WTC11 (cell line): Measurements from ENCODE around the gene AGAP1. TPM values are rescaled to one million over a fixed set of nuclear protein-coding genes. Genes with fewer than 3 reads are reported as not detected.

Source experiments
- ATAC-seq: fragments of 200-7000 bp; cut with Tn5 transposase; 2 replicates; pipeline ENCODE4 v1.10.0; 2021; ENCODE audit warnings: mild to moderate bottlenecking, moderate library complexity
- CTCF ChIA-PET: fragments of 300-600 bp; sonication (Branson Sonifier 250); formaldehyde crosslinking; loops from one replicate; lab custom pipeline; 2021; ENCODE audit warnings: antibody characterized with exemption; lab: Charles Lee
- POLR2A ChIA-PET: fragments of 350-600 bp; sonication (Branson Sonifier 250); formaldehyde crosslinking; loops from one replicate; lab custom pipeline; 2021; ENCODE audit warnings: antibody characterized with exemption; lab: Charles Lee
- DNase-seq: peaks from one replicate; pipeline ENCODE4 v3.0.0; 2021; ENCODE audit warnings: low spot score
- H3K27ac Mint-ChIP-seq: 2 replicates; pipeline ENCODE4 v1.8.0; 2021; ENCODE audit warnings: mixed read lengths
- H3K27me3 Mint-ChIP-seq: 2 replicates; pipeline ENCODE4 v1.8.0; 2021; ENCODE audit warnings: low read depth, mild to moderate bottlenecking, moderate library complexity, mixed read lengths
- H3K36me3 Mint-ChIP-seq: 2 replicates; pipeline ENCODE4 v1.8.0; 2021; ENCODE audit warnings: mixed read lengths
- H3K4me1 Mint-ChIP-seq: 2 replicates; pipeline ENCODE4 v1.8.0; 2022; ENCODE audit warnings: mixed read lengths
- H3K4me3 Mint-ChIP-seq: 2 replicates; pipeline ENCODE4 v1.8.0; 2021; ENCODE audit warnings: mild to moderate bottlenecking, moderate library complexity, mixed read lengths
- H3K9me3 Mint-ChIP-seq: 2 replicates; pipeline ENCODE4 v1.8.0; 2021; ENCODE audit warnings: mixed read lengths
- ATF1 ChIP-seq: sonication (generic); formaldehyde crosslinking; IDR thresholded peaks from 2 replicates; pipeline ENCODE4 v1.8.1; 2023; ENCODE audit warnings: mild to moderate bottlenecking, moderate library complexity, missing genetic modification reagents
- FOXJ3 ChIP-seq: sonication (generic); formaldehyde crosslinking; IDR thresholded peaks from 2 replicates; pipeline ENCODE4 v1.9.0; 2021; ENCODE audit warnings: missing genetic modification reagents, mild to moderate bottlenecking, borderline replicate concordance
- KAT7 ChIP-seq: sonication (generic); formaldehyde crosslinking; IDR thresholded peaks from 2 replicates; pipeline ENCODE4 v1.8.1; 2023; ENCODE audit warnings: missing genetic modification reagents, mild to moderate bottlenecking, borderline replicate concordance
- NR1H2 ChIP-seq: sonication (generic); formaldehyde crosslinking; IDR thresholded peaks from 2 replicates; pipeline ENCODE4 v1.9.0; 2021; ENCODE audit warnings: mild to moderate bottlenecking, moderate library complexity, missing genetic modification reagents
- TCF7 ChIP-seq: sonication (generic); formaldehyde crosslinking; IDR thresholded peaks from 2 replicates; pipeline ENCODE4 v1.8.0; 2022; ENCODE audit warnings: mild to moderate bottlenecking, low read depth, missing genetic modification reagents, moderate library complexity
- ZBTB21 ChIP-seq: sonication (generic); formaldehyde crosslinking; IDR thresholded peaks from 2 replicates; pipeline ENCODE4 v1.8.1; 2023; ENCODE audit warnings: mild to moderate bottlenecking, missing genetic modification reagents, borderline replicate concordance
- ZNF121 ChIP-seq: sonication (generic); formaldehyde crosslinking; IDR thresholded peaks from 2 replicates; pipeline ENCODE4 v1.8.0; 2023; ENCODE audit warnings: missing genetic modification reagents
- ZNF232 ChIP-seq: sonication (generic); formaldehyde crosslinking; IDR thresholded peaks from 2 replicates; pipeline ENCODE4 v1.8.0; 2022; ENCODE audit warnings: mild to moderate bottlenecking, missing genetic modification reagents
- ZNF263 ChIP-seq: sonication (generic); formaldehyde crosslinking; IDR thresholded peaks from 2 replicates; pipeline ENCODE4 v1.8.1; 2022; ENCODE audit warnings: low read depth, mild to moderate bottlenecking, moderate library complexity, missing genetic modification reagents
- total RNA-seq: library from RNA; stranded (reverse); gene quantifications from 3 replicates; pipeline ENCODE4 v1.2.3, GENCODE V29; 2021
- TF ChIP-seq, protein P1 (sequence below): fragments of 200-600 bp; IDR thresholded peaks from 2 replicates; pipeline ENCODE4 v1.8.0; 2022; ENCODE audit warnings: antibody characterized with exemption
- TF ChIP-seq, protein P2 (sequence below): fragments of 250-450 bp; sonication (Bioruptor Pico); conservative IDR thresholded peaks from 2 replicates; pipeline ENCODE4 v1.9.0; 2021; ENCODE audit warnings: mild to moderate bottlenecking
- TF ChIP-seq, protein P3 (sequence below): fragments of 250-450 bp; sonication (Bioruptor Pico); IDR thresholded peaks from 2 replicates; pipeline ENCODE4 v1.9.0; 2021; ENCODE audit warnings: mild to moderate bottlenecking
- TF ChIP-seq, protein P4 (sequence below): fragments of 250-450 bp; sonication (Bioruptor Pico); IDR thresholded peaks from 2 replicates; pipeline ENCODE4 v1.9.0; 2021; ENCODE audit warnings: mild to moderate bottlenecking
- TF ChIP-seq, protein P5 (sequence below): sonication (generic); formaldehyde crosslinking; IDR thresholded peaks from 2 replicates; pipeline ENCODE4 v1.8.1; 2022; ENCODE audit warnings: low read depth, missing genetic modification reagents, borderline replicate concordance
- TF ChIP-seq, protein P6 (sequence below): sonication (generic); formaldehyde crosslinking; IDR thresholded peaks from 2 replicates; pipeline ENCODE4 v1.8.1; 2022; ENCODE audit warnings: missing genetic modification reagents, borderline replicate concordance
- TF ChIP-seq, protein P7 (sequence below): sonication (generic); formaldehyde crosslinking; IDR thresholded peaks from 2 replicates; pipeline ENCODE4 v1.8.0; 2022; ENCODE audit warnings: mild to moderate bottlenecking, missing genetic modification reagents
- TF ChIP-seq, protein P8 (sequence below): sonication (generic); formaldehyde crosslinking; IDR thresholded peaks from 2 replicates; pipeline ENCODE4 v1.8.1; 2023; ENCODE audit warnings: mild to moderate bottlenecking, missing genetic modification reagents

Gene AGAP1
- total RNA-seq, 1 experiment from 2014 or later, result 49.3 TPM

DNA sequence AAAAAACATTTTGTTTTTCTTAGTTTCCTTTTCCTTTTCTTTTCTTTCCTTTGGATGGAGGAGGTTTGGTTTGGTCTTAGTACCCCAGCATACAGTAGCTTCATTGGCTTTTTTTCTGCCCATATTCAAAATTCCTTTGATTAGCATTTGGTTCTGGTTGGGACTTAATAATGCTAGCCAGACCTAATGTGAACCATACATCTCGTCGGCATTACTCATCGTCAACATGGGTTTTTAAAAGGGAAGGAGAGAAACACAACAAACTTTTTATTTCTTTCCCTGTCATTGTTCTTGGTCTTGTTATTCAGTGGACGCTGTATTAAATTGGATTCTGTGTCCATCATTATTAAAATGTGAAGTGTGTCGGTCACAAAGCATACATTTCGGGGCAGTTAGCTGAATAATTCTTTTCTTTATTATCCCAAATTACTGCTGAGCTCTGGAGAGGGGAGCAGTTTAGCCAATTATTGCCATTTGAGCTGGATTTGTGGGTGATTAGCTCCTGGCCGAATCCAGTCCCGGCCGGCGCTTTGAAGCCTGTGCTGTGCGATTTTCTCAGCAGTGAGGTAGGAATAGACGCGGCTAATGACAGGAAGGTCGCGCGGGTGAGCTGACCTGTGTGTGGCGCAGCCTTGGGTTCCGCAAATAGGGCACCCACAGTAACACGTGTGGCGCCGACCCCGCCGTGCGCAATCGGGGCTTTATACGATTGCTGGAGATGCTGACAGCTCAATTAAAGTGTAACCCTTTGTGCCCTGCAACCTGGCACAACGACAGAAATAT lies 371.1 kb downstream of the AGAP1 start:
- DNase-seq (peak; percentile 20), ATAC-seq (no peak)
- TF ChIP-seq, protein P1, sequence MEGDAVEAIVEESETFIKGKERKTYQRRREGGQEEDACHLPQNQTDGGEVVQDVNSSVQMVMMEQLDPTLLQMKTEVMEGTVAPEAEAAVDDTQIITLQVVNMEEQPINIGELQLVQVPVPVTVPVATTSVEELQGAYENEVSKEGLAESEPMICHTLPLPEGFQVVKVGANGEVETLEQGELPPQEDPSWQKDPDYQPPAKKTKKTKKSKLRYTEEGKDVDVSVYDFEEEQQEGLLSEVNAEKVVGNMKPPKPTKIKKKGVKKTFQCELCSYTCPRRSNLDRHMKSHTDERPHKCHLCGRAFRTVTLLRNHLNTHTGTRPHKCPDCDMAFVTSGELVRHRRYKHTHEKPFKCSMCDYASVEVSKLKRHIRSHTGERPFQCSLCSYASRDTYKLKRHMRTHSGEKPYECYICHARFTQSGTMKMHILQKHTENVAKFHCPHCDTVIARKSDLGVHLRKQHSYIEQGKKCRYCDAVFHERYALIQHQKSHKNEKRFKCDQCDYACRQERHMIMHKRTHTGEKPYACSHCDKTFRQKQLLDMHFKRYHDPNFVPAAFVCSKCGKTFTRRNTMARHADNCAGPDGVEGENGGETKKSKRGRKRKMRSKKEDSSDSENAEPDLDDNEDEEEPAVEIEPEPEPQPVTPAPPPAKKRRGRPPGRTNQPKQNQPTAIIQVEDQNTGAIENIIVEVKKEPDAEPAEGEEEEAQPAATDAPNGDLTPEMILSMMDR, result no peak
- TF ChIP-seq, protein P2, sequence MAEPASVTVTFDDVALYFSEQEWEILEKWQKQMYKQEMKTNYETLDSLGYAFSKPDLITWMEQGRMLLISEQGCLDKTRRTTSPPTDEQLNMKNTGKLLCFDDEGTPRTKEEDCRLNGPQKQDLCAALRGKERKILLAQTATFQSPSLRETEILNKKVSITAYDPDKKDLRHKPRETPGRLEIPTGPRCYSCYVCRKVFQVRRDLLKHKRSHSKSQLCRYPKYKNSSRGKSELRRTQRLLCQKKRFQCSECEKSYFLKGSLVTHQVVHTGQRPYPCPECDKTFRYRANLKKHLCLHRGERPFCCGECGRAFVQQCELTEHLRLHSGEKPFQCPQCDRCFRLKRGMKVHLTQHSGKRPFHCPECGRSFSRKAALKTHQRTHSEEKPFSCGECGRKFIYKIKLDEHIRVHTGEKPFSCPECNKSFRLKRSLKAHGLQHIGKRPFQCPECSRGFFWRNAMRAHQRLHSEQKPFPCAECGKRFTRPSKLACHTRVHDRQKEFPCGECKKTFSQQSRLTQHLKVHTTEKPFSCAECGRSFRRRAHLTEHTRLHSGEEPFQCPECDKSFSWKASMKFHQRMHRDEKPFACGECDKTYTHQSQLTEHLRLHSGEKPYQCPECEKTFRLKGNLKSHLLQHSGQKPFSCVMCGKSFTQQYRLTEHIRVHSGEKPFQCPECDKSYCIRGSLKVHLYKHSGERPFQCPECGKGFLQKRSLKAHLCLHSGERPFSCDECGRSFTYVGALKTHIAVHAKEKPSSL (CRISPR knock-in tag), result no peak
- TF ChIP-seq, protein P3, sequence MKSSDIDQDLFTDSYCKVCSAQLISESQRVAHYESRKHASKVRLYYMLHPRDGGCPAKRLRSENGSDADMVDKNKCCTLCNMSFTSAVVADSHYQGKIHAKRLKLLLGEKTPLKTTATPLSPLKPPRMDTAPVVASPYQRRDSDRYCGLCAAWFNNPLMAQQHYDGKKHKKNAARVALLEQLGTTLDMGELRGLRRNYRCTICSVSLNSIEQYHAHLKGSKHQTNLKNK, result no peak
- Mint-ChIP-seq H3K4me3 (peak overlapping the region; percentile 17; the same call in 1 of the 2 replicates), H3K4me1 (peaks cover 44% of the 10 kb centered on the region), H3K27me3 (no peaks in the 10 kb centered on the region), H3K9me3 (no peaks in the 10 kb centered on the region), H3K36me3 (peaks cover 10% of the 10 kb centered on the region), H3K27ac (peak overlapping the region; percentile 47; the same call in 1 of the 2 replicates)
- ChIA-PET CTCF (interaction anchor here (0.7 to 1.8 kb wide), 4 partner anchors 40 to 314 kb away, joined by 3 to 6 read pairs (median 4); no protein-coding TSS in a partner anchor), POLR2A (no interaction called here)

DNA sequence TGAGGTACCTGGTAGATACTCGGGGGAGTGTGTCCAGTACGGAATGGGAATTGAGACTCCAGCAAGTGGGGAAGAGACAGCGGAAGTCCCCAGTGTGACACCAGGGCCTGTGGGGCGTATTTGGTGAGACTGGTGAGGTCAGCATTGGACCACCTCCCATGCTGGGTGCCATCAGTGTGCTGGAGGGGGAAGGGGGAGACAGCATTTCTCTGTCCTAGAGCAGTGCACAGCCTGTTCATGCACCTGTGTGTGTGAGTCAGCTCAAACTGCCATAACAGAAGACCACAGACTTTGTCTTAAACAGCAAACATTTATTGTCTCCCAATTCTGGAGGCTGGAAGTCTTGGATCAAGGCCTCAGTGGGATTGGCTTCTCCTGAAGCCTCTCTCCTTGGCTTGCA lies 372.5 kb downstream of the AGAP1 start:
- H3K4me1 Mint-ChIP-seq, result peaks cover 42% of the 10 kb centered on the region
- POLR2A ChIA-PET, result no interaction called here
- H3K4me3 Mint-ChIP-seq, result no peak overlapping the region
- peaks cover 19% of the 10 kb centered on the region for H3K36me3 Mint-ChIP-seq
- H3K27ac Mint-ChIP-seq, result peak overlapping the region; percentile 46; the same call in 1 of the 2 replicates
- peaks cover 9% of the 10 kb centered on the region for H3K9me3 Mint-ChIP-seq
- CTCF ChIA-PET, result interaction anchor here (1.8 kb wide), 1 partner anchor 101 kb away, joined by 6 read pairs; no protein-coding TSS in a partner anchor
- H3K27me3 Mint-ChIP-seq, result no peaks in the 10 kb centered on the region
- DNase-seq (peak; percentile 5), ATAC-seq (no peak)
- TF ChIP-seq, protein P3, result no peak
- TF ChIP-seq KAT7 (CRISPR knock-in tag) (no peak), ZBTB21 (CRISPR knock-in tag) (no peak), TCF7 (CRISPR knock-in tag) (no peak), ZNF121 (CRISPR knock-in tag) (no peak), NR1H2 (CRISPR knock-in tag) (no peak), ATF1 (CRISPR knock-in tag) (no peak), ZNF232 (CRISPR knock-in tag) (no peak), ZNF263 (CRISPR knock-in tag) (no peak), FOXJ3 (CRISPR knock-in tag) (no peak)
- TF ChIP-seq, protein P4, sequence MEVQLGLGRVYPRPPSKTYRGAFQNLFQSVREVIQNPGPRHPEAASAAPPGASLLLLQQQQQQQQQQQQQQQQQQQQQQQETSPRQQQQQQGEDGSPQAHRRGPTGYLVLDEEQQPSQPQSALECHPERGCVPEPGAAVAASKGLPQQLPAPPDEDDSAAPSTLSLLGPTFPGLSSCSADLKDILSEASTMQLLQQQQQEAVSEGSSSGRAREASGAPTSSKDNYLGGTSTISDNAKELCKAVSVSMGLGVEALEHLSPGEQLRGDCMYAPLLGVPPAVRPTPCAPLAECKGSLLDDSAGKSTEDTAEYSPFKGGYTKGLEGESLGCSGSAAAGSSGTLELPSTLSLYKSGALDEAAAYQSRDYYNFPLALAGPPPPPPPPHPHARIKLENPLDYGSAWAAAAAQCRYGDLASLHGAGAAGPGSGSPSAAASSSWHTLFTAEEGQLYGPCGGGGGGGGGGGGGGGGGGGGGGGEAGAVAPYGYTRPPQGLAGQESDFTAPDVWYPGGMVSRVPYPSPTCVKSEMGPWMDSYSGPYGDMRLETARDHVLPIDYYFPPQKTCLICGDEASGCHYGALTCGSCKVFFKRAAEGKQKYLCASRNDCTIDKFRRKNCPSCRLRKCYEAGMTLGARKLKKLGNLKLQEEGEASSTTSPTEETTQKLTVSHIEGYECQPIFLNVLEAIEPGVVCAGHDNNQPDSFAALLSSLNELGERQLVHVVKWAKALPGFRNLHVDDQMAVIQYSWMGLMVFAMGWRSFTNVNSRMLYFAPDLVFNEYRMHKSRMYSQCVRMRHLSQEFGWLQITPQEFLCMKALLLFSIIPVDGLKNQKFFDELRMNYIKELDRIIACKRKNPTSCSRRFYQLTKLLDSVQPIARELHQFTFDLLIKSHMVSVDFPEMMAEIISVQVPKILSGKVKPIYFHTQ, result no peak
- TF ChIP-seq, protein P5, sequence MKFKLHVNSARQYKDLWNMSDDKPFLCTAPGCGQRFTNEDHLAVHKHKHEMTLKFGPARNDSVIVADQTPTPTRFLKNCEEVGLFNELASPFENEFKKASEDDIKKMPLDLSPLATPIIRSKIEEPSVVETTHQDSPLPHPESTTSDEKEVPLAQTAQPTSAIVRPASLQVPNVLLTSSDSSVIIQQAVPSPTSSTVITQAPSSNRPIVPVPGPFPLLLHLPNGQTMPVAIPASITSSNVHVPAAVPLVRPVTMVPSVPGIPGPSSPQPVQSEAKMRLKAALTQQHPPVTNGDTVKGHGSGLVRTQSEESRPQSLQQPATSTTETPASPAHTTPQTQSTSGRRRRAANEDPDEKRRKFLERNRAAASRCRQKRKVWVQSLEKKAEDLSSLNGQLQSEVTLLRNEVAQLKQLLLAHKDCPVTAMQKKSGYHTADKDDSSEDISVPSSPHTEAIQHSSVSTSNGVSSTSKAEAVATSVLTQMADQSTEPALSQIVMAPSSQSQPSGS (CRISPR knock-in tag), result no peak
- TF ChIP-seq, protein P6, sequence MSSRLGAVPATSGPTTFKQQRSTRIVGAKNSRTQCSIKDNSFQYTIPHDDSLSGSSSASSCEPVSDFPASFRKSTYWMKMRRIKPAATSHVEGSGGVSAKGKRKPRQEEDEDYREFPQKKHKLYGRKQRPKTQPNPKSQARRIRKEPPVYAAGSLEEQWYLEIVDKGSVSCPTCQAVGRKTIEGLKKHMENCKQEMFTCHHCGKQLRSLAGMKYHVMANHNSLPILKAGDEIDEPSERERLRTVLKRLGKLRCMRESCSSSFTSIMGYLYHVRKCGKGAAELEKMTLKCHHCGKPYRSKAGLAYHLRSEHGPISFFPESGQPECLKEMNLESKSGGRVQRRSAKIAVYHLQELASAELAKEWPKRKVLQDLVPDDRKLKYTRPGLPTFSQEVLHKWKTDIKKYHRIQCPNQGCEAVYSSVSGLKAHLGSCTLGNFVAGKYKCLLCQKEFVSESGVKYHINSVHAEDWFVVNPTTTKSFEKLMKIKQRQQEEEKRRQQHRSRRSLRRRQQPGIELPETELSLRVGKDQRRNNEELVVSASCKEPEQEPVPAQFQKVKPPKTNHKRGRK (CRISPR knock-in tag), result no peak
- TF ChIP-seq, protein P7, sequence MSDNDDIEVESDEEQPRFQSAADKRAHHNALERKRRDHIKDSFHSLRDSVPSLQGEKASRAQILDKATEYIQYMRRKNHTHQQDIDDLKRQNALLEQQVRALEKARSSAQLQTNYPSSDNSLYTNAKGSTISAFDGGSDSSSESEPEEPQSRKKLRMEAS, result no peak
- TF ChIP-seq, protein P8, sequence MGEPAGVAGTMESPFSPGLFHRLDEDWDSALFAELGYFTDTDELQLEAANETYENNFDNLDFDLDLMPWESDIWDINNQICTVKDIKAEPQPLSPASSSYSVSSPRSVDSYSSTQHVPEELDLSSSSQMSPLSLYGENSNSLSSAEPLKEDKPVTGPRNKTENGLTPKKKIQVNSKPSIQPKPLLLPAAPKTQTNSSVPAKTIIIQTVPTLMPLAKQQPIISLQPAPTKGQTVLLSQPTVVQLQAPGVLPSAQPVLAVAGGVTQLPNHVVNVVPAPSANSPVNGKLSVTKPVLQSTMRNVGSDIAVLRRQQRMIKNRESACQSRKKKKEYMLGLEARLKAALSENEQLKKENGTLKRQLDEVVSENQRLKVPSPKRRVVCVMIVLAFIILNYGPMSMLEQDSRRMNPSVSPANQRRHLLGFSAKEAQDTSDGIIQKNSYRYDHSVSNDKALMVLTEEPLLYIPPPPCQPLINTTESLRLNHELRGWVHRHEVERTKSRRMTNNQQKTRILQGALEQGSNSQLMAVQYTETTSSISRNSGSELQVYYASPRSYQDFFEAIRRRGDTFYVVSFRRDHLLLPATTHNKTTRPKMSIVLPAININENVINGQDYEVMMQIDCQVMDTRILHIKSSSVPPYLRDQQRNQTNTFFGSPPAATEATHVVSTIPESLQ, result no peak
